Measurements from ENCODE around the gene SEZ6L2.
A peak's percentile ranks its signal among the peaks of the same experiment; 100 is the strongest.
"Not testable (repeated sequence)": the region's sequence is repeated elsewhere in the genome, so short reads cannot be mapped to it uniquely, and the experiment has no call there.

SEZ6L2 gene

GRCh38 chr16:29899516-29900101 is at the start of gene SEZ6L2:
Gene SEZ6L2, minus strand, starts transcription at chr16:29899550. Its CDS starts 531 bp downstream, at chr16:29899019.
- H3K4me2 ChIP-seq = peak within 1 kb of the TSS; percentile 96
- no peak within 1 kb of the TSS for H3K27ac ChIP-seq
- TF ChIP-seq Cebpa-rat (IDR thresholded peaks at IDR 0.05) = no peak
- no peaks in the 10 kb centered on the region for H3K9me3 ChIP-seq
- H3K27me3 ChIP-seq = peaks cover 36% of the 10 kb centered on the region
- no peaks in the 10 kb centered on the region for H3K36me3 ChIP-seq
- no peak within 1 kb of the TSS for H3K9ac ChIP-seq
- H4K20me1 ChIP-seq = peaks cover 29% of the 10 kb centered on the region; the same call in 1 of the 2 replicates
- peaks cover 21% of the 10 kb centered on the region for H3K4me1 ChIP-seq
- peak within 1 kb of the TSS; percentile 68 for H3K4me3 ChIP-seq

- Histone ChIP-seq H3K36me3 (no peaks in the 10 kb centered on the region), H3K27ac (no peak overlapping the region), H4K20me1 (no peaks in the 10 kb centered on the region), H3K27me3 (no peaks in the 10 kb centered on the region), H3K9me3 (peaks cover 21% of the 10 kb centered on the region), H3K9ac (no peak overlapping the region), H3K4me2 (no peak overlapping the region), H3K4me1 (0 out of 2 replicates have a peak, but pooled peaks cover 10% of the 10 kb centered on the region), H3K4me3 (no peak overlapping the region)
- TF ChIP-seq Cebpa-rat (IDR thresholded peaks at IDR 0.05) = no peak
Measured at GRCh38 chr16:29947897-29948296, 48.5 kb upstream of the SEZ6L2 start.

GRCh38 chr16:29943846-29944799 is 44.8 kb upstream of the SEZ6L2 start:
- H3K4me2 ChIP-seq = no peak overlapping the region
- H3K9ac ChIP-seq = no peak overlapping the region
- no peak overlapping the region for H3K4me3 ChIP-seq
- H3K27ac ChIP-seq = no peak overlapping the region
- no peaks in the 10 kb centered on the region for H4K20me1 ChIP-seq
- 0 out of 2 replicates have a peak, but pooled peaks cover 12% of the 10 kb centered on the region for H3K4me1 ChIP-seq
- no peak for TF ChIP-seq Cebpa-rat (IDR thresholded peaks at IDR 0.05)
- no peaks in the 10 kb centered on the region for H3K27me3 ChIP-seq
- peaks cover 4% of the 10 kb centered on the region; the same call in 1 of the 2 replicates for H3K9me3 ChIP-seq
- no peaks in the 10 kb centered on the region for H3K36me3 ChIP-seq

GRCh38 chr16:29940656-29941055 is 41.3 kb upstream of the SEZ6L2 start:
- TF ChIP-seq Cebpa-rat (IDR thresholded peaks at IDR 0.05) = no peak
- H4K20me1 ChIP-seq = no peaks in the 10 kb centered on the region
- no peak overlapping the region for H3K4me3 ChIP-seq
- H3K9me3 ChIP-seq = no peaks in the 10 kb centered on the region
- H3K27ac ChIP-seq = no peak overlapping the region
- no peak overlapping the region for H3K9ac ChIP-seq
- H3K36me3 ChIP-seq = no peaks in the 10 kb centered on the region
- 0 out of 2 replicates have a peak, but pooled peaks cover 12% of the 10 kb centered on the region for H3K4me1 ChIP-seq
- H3K27me3 ChIP-seq = no peaks in the 10 kb centered on the region
- H3K4me2 ChIP-seq = no peak overlapping the region

- H3K4me1 ChIP-seq = peaks cover 24% of the 10 kb centered on the region
- not testable (repeated sequence) for H3K27me3 ChIP-seq, H3K4me2 ChIP-seq, H3K9me3 ChIP-seq, H3K4me3 ChIP-seq, H4K20me1 ChIP-seq, H3K36me3 ChIP-seq, H3K9ac ChIP-seq, H3K27ac ChIP-seq
Measured at GRCh38 chr16:29931750-29932149, 32.4 kb upstream of the SEZ6L2 start.

GRCh38 chr16:29927070-29927905 is 27.9 kb upstream of the SEZ6L2 start:
- Histone ChIP-seq H3K36me3 (peaks cover 14% of the 10 kb centered on the region), H3K4me2 (peak overlapping the region; percentile 98), H3K9ac (peak overlapping the region; percentile 86; the same call in 1 of the 2 replicates)

GRCh38 chr16:29926711-29927052 is 27.3 kb upstream of the SEZ6L2 start:
- H3K9me3 ChIP-seq = no peaks in the 10 kb centered on the region
- peaks cover 34% of the 10 kb centered on the region for H3K4me1 ChIP-seq
- no peak for TF ChIP-seq Cebpa-rat (IDR thresholded peaks at IDR 0.05)
- H3K27me3 ChIP-seq = no peaks in the 10 kb centered on the region
- H3K4me2 ChIP-seq = peak overlapping the region; percentile 98
- peak overlapping the region; percentile 90 for H3K27ac ChIP-seq
- H4K20me1 ChIP-seq = peaks cover 32% of the 10 kb centered on the region
- H3K36me3 ChIP-seq = peaks cover 20% of the 10 kb centered on the region
- peak overlapping the region; percentile 86 for H3K9ac ChIP-seq
- H3K4me3 ChIP-seq = peak overlapping the region; percentile 99

More at GRCh38 chr16:29927070-29927905, 27.9 kb upstream of the SEZ6L2 start:
- H4K20me1 ChIP-seq = peaks cover 26% of the 10 kb centered on the region
- peak overlapping the region; percentile 99 for H3K4me3 ChIP-seq
- no peaks in the 10 kb centered on the region for H3K27me3 ChIP-seq
- peak overlapping the region; percentile 90; the same call in 1 of the 2 replicates for H3K27ac ChIP-seq
- no peaks in the 10 kb centered on the region for H3K9me3 ChIP-seq
- 0 out of 2 replicates have a peak, but pooled peaks have one; percentile 41 for TF ChIP-seq Cebpa-rat (IDR thresholded peaks at IDR 0.05)
- peaks cover 34% of the 10 kb centered on the region for H3K4me1 ChIP-seq

- Histone ChIP-seq H3K27me3 (no peaks in the 10 kb centered on the region), H3K36me3 (peaks cover 26% of the 10 kb centered on the region)
Measured at GRCh38 chr16:29925781-29926710, 26.7 kb upstream of the SEZ6L2 start, which contains the start of gene KCTD13. Gene KCTD13, minus strand, starts transcription at chr16:29926226. Its CDS starts 193 bp downstream, at chr16:29926033.

More at GRCh38 chr16:29925781-29926710, 26.7 kb upstream of the SEZ6L2 start, which contains the start of gene KCTD13:
- Histone ChIP-seq H3K4me3 (peak within 1 kb of the TSS; percentile 99), H3K9ac (peak within 1 kb of the TSS; percentile 86), H3K9me3 (no peaks in the 10 kb centered on the region), H3K4me1 (peaks cover 34% of the 10 kb centered on the region), H3K4me2 (peak within 1 kb of the TSS; percentile 98), H4K20me1 (peaks cover 38% of the 10 kb centered on the region), H3K27ac (peak within 1 kb of the TSS; percentile 90)
- no peak for TF ChIP-seq Cebpa-rat (IDR thresholded peaks at IDR 0.05)

All from BLaER1 (cell line).